ENCODE results near the gene CEP19.

The CEP19 gene

DNA sequence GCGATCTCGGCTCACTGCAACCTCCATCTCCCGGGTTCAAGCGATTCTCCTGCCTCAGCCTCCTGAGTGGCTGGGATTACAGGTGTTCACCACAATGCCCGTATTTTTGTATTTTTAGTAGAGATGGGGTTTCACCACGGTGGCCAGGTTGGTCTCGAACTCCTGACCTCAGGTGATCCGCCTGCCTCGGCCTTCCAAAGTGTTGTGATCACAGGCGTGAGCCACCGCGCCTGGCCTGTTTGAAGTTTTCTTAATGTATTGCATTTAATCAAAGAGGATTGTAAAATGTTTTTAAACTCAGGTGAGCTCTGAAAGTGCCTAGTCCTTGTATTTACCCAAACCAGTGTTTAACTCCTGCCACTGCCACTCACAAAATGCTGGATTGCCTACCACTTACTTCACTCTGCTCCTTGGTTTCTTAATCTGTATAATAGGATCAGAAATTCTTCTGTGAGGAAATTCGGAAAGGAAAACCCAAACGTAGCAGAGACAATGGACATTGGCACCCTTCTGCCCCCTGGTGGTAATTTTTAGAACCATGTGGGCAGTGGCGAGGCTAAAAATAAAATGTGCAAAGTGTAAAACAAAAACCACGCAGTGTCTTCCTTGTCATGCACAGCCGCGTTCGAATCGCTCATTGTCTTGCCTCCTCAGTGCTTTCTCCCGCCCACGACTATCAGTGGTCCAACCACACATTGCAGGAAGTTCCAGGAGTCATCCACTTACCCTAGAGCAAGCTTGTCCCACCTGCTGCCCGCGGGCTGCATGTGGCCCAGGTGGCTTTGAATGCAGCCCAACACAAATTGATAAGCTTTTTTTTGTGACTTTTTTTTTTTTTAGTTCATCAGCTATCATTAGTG is 27.3 kb downstream of the CEP19 start:
- TF ChIP-seq, protein P1, sequence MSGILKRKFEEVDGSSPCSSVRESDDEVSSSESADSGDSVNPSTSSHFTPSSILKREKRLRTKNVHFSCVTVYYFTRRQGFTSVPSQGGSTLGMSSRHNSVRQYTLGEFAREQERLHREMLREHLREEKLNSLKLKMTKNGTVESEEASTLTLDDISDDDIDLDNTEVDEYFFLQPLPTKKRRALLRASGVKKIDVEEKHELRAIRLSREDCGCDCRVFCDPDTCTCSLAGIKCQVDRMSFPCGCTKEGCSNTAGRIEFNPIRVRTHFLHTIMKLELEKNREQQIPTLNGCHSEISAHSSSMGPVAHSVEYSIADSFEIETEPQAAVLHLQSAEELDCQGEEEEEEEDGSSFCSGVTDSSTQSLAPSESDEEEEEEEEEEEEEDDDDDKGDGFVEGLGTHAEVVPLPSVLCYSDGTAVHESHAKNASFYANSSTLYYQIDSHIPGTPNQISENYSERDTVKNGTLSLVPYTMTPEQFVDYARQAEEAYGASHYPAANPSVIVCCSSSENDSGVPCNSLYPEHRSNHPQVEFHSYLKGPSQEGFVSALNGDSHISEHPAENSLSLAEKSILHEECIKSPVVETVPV (CRISPR knock-in tag; IDR thresholded peaks at IDR 0.05) = no peak
- TF ChIP-seq ZNF70 (CRISPR knock-in tag; IDR thresholded peaks at IDR 0.05) (no peak), ZNF8 (CRISPR knock-in tag; IDR thresholded peaks at IDR 0.05) (no peak), BACH2 (CRISPR knock-in tag; IDR thresholded peaks at IDR 0.05; ENCODE audit: borderline replicate concordance) (no peak), TCF4 (CRISPR knock-in tag; IDR thresholded peaks at IDR 0.05; ENCODE audit: borderline replicate concordance) (no peak), RARB (CRISPR knock-in tag; IDR thresholded peaks at IDR 0.05) (no peak), OSR1 (CRISPR knock-in tag; IDR thresholded peaks at IDR 0.05) (no peak), PPARA (CRISPR knock-in tag; IDR thresholded peaks at IDR 0.05; ENCODE audit: borderline replicate concordance) (no peak), ARNTL (CRISPR knock-in tag; IDR thresholded peaks at IDR 0.05; ENCODE audit: borderline replicate concordance, low read depth) (no peak), ESRRG (CRISPR knock-in tag; IDR thresholded peaks at IDR 0.05) (no peak), TOX (CRISPR knock-in tag; IDR thresholded peaks at IDR 0.05; ENCODE audit: borderline replicate concordance) (no peak), SNAI2 (CRISPR knock-in tag; IDR thresholded peaks at IDR 0.05) (no peak), GLIS3 (CRISPR knock-in tag; IDR thresholded peaks at IDR 0.05) (no peak), ZFP3 (CRISPR knock-in tag; IDR thresholded peaks at IDR 0.05) (no peak), CSDC2 (CRISPR knock-in tag; IDR thresholded peaks at IDR 0.05) (no peak), ZFP30 (CRISPR knock-in tag; IDR thresholded peaks at IDR 0.05) (no peak), ZNF565 (CRISPR knock-in tag; conservative IDR thresholded peaks at IDR 0.05; ENCODE audit: low read depth) (no peak)
- TF ChIP-seq, protein P2, sequence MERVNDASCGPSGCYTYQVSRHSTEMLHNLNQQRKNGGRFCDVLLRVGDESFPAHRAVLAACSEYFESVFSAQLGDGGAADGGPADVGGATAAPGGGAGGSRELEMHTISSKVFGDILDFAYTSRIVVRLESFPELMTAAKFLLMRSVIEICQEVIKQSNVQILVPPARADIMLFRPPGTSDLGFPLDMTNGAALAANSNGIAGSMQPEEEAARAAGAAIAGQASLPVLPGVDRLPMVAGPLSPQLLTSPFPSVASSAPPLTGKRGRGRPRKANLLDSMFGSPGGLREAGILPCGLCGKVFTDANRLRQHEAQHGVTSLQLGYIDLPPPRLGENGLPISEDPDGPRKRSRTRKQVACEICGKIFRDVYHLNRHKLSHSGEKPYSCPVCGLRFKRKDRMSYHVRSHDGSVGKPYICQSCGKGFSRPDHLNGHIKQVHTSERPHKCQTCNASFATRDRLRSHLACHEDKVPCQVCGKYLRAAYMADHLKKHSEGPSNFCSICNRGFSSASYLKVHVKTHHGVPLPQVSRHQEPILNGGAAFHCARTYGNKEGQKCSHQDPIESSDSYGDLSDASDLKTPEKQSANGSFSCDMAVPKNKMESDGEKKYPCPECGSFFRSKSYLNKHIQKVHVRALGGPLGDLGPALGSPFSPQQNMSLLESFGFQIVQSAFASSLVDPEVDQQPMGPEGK (CRISPR knock-in tag; IDR thresholded peaks at IDR 0.05; ENCODE audit: borderline replicate concordance) = no peak
- TF ChIP-seq, protein P3, sequence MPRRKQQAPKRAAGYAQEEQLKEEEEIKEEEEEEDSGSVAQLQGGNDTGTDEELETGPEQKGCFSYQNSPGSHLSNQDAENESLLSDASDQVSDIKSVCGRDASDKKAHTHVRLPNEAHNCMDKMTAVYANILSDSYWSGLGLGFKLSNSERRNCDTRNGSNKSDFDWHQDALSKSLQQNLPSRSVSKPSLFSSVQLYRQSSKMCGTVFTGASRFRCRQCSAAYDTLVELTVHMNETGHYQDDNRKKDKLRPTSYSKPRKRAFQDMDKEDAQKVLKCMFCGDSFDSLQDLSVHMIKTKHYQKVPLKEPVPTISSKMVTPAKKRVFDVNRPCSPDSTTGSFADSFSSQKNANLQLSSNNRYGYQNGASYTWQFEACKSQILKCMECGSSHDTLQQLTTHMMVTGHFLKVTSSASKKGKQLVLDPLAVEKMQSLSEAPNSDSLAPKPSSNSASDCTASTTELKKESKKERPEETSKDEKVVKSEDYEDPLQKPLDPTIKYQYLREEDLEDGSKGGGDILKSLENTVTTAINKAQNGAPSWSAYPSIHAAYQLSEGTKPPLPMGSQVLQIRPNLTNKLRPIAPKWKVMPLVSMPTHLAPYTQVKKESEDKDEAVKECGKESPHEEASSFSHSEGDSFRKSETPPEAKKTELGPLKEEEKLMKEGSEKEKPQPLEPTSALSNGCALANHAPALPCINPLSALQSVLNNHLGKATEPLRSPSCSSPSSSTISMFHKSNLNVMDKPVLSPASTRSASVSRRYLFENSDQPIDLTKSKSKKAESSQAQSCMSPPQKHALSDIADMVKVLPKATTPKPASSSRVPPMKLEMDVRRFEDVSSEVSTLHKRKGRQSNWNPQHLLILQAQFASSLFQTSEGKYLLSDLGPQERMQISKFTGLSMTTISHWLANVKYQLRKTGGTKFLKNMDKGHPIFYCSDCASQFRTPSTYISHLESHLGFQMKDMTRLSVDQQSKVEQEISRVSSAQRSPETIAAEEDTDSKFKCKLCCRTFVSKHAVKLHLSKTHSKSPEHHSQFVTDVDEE (CRISPR knock-in tag; IDR thresholded peaks at IDR 0.05) = no peak
- TF ChIP-seq, protein P4, sequence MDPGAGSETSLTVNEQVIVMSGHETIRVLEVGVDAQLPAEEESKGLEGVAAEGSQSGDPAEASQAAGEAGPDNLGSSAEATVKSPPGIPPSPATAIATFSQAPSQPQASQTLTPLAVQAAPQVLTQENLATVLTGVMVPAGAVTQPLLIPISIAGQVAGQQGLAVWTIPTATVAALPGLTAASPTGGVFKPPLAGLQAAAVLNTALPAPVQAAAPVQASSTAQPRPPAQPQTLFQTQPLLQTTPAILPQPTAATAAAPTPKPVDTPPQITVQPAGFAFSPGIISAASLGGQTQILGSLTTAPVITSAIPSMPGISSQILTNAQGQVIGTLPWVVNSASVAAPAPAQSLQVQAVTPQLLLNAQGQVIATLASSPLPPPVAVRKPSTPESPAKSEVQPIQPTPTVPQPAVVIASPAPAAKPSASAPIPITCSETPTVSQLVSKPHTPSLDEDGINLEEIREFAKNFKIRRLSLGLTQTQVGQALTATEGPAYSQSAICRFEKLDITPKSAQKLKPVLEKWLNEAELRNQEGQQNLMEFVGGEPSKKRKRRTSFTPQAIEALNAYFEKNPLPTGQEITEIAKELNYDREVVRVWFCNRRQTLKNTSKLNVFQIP (CRISPR knock-in tag; IDR thresholded peaks at IDR 0.05; ENCODE audit: borderline replicate concordance, low read depth) = no peak
- peak; percentile 89 for ATAC-seq

DNA sequence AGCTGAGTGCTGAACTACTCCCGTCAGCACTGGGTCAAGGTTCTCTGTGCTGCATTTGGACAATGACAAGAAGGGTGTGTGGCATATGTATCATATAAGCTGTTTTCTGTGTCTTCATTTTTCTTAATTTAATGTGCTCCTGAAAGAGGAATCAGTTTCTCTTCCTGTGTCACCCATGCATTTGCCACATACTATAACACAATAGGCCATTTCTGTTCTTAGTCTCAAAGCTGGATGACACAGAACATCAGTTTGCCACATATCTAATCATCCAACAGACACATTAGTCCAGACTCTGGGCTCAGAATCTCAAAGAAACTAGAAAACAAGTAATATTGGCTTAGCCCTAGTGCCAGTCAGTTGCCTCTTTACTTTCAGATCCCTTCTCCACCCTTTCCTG is 34.1 kb downstream of the CEP19 start:
- ATAC-seq = no peak
- TF ChIP-seq BACH2 (CRISPR knock-in tag; IDR thresholded peaks at IDR 0.05; ENCODE audit: borderline replicate concordance) (no peak), SNAI2 (CRISPR knock-in tag; IDR thresholded peaks at IDR 0.05) (no peak), ESRRG (CRISPR knock-in tag; IDR thresholded peaks at IDR 0.05) (no peak), PPARA (CRISPR knock-in tag; IDR thresholded peaks at IDR 0.05; ENCODE audit: borderline replicate concordance) (no peak), OSR1 (CRISPR knock-in tag; IDR thresholded peaks at IDR 0.05) (no peak), ZNF8 (CRISPR knock-in tag; IDR thresholded peaks at IDR 0.05) (no peak), TCF4 (CRISPR knock-in tag; IDR thresholded peaks at IDR 0.05; ENCODE audit: borderline replicate concordance) (no peak), RARB (CRISPR knock-in tag; IDR thresholded peaks at IDR 0.05) (no peak), ZNF565 (CRISPR knock-in tag; conservative IDR thresholded peaks at IDR 0.05; ENCODE audit: low read depth) (no peak), ZFP30 (CRISPR knock-in tag; IDR thresholded peaks at IDR 0.05) (no peak)
- TF ChIP-seq, protein P1 (CRISPR knock-in tag; IDR thresholded peaks at IDR 0.05) = no peak
- TF ChIP-seq, protein P5, sequence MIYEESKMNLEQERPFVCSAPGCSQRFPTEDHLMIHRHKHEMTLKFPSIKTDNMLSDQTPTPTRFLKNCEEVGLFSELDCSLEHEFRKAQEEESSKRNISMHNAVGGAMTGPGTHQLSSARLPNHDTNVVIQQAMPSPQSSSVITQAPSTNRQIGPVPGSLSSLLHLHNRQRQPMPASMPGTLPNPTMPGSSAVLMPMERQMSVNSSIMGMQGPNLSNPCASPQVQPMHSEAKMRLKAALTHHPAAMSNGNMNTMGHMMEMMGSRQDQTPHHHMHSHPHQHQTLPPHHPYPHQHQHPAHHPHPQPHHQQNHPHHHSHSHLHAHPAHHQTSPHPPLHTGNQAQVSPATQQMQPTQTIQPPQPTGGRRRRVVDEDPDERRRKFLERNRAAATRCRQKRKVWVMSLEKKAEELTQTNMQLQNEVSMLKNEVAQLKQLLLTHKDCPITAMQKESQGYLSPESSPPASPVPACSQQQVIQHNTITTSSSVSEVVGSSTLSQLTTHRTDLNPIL (CRISPR knock-in tag; IDR thresholded peaks at IDR 0.05; ENCODE audit: low read depth) = no peak
- TF ChIP-seq, protein P3 (CRISPR knock-in tag; IDR thresholded peaks at IDR 0.05) = no peak
- TF ChIP-seq, protein P2 (CRISPR knock-in tag; IDR thresholded peaks at IDR 0.05; ENCODE audit: borderline replicate concordance) = no peak
